ENCODE results near the gene CYTH1.

CYTH1 gene

DNA sequence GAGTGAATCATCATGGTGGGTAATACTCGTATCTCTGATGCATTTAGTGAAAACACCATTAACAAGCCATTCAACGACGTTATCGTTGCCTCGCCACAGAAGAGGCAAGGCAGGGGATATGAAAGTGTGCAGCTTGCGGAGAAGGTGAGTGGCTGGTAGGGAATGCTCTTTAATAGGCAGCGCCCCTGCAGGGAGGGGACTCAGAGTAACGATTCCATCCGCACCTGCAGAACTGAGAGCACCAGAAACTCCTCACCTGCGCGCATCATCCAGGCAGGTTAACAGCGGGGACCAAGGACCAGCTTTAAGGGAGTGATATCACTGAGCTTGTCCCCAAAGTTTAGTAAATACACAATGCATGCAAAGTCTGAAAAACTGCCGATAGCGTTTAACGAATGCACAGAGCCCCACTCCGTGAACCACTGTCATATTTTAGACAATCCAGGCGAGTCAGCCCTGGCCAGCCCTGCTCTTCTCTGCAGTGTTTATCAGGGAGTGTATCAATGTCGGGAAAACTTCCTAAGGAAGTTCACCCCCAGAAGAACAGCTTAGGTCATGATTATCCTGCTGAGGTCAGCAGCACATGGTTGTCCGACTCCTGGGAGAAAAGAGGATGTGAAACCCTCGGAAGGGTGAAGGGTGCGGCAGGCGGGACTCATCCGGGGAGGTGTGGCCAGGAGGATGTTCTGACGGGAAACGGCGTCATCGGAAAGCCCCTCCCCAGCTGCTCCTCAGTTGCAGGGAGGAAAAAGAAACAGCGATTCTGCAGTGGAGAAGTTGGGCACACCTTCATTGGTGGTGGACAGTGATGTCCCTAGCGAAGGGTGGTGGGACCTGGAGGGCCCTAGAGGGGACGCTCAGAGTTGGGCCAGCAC lies 136.4 kb downstream of the CYTH1 start:
- peak; percentile 87 for DNase-seq (ENCODE audit: low spot score)

DNA sequence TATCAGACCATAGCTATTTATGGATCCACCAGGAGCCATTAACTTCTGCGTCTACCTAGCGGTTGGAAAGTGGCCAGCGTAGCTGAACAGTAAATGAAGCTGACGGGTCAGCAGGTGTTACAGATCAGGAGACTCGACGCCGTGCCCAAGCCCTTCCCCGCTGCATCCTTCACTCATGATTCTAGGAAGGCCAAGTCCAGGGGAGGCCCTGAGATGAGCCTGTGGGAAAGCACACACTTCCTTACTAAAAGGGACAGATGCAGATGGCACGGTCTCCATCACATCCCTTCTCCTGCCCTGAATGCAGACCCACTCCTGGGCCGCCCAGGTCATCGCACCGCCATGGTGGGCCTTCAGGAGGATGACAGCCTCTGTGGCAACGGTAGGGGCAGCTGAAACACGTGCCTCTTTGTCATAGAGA lies 137.1 kb downstream of the CYTH1 start:
- no peak for DNase-seq (ENCODE audit: low spot score)

DNA sequence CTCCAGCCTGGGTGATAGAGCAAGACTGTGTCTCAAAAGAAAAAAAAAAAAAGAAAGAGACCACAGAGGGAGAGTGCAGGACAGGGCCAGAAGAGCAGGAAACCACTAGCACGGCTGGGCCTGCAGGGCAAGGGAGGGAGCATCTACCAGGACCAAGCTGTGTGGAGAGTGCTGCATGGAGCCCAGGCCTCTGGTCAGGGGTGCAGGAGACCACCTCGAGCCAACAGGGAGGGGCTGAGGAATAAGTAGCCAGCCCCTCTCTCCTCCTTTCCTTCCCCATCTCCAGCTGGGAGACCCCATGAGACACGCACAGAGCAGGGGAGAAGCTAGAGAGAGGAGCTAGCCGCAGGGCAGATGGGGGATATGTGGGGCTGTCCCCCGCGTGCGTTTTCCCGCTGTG lies 137.8 kb downstream of the CYTH1 start:
- no peak for DNase-seq (ENCODE audit: low spot score)

GRCh38 chr17:78643326-78643725 lies 138.7 kb downstream of the CYTH1 start:
- no peak for DNase-seq (ENCODE audit: low spot score)

DNA sequence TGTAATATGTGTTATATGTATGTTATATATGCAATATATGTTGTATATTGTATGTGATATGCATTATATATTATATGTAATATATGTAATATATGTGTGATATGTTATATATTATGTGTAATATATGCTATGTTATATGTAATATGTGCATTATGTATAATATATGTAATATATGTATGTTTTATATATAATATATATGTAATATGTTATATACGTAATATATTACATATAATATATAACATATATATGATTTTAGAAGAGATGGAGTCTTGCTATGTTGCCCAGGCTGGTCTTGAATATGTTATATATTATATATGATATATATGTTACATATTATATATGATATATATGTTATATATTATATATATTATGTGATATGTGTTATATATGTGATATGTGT lies 139.4 kb downstream of the CYTH1 start:
- no peak for DNase-seq (ENCODE audit: low spot score)

GRCh38 chr17:78641666-78642065 lies 140.4 kb downstream of the CYTH1 start:
- DNase-seq (ENCODE audit: low spot score), result no peak

- DNase-seq (ENCODE audit: low spot score), result no peak
These were observed 140.8 kb downstream of the CYTH1 start for GRCh38 chr17:78641243-78641642.

- DNase-seq (ENCODE audit: low spot score), result no peak
These were observed 141.4 kb downstream of the CYTH1 start for GRCh38 chr17:78640700-78641099.

DNA sequence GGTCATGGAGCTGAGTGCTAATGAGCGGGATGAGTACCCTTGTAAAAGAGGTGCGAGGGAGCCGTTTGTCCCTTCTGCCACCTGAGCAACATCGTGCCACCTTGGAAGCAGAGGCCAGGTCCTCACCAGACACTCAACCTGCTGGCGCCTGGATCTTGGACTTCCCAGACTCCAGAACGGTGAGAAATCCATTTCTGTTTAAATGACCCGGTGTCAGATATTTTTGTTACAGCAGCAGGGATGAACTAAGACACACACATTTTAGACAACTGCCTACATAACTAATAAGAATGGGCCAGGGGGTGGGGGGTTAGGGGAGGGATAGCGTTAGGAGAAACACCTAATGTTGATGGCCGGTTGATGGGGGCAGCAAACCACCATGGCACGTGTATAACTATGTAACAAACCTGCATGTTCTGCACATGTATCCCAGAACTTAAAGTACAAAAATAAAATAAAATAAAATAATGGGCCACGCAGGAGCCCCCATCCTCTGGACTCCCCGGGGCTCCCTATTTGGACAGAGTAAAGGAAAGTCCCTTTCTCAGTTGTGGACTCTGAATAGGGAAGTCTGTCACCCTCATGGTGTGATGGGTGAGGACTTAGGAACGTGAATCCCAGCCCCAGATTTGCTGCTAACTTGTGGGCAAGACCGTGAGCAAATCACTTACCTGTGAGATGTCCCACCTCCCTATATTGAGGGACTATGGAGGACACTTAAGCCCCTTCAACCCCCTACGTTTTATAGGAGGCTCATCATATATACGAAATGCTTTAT lies 144.2 kb downstream of the CYTH1 start:
- no peak for DNase-seq (ENCODE audit: low spot score)

GRCh38 chr17:78637146-78637545 lies 144.9 kb downstream of the CYTH1 start:
- no peak for DNase-seq (ENCODE audit: low spot score)

- DNase-seq (ENCODE audit: low spot score), result no peak
These were observed 147.9 kb downstream of the CYTH1 start for GRCh38 chr17:78634154-78634553.

- no peak for DNase-seq (ENCODE audit: low spot score)
These were observed 152.6 kb downstream of the CYTH1 start for GRCh38 chr17:78629436-78629995.

- DNase-seq (ENCODE audit: low spot score), result no peak
These were observed 153.3 kb downstream of the CYTH1 start for GRCh38 chr17:78628547-78629435.

DNA sequence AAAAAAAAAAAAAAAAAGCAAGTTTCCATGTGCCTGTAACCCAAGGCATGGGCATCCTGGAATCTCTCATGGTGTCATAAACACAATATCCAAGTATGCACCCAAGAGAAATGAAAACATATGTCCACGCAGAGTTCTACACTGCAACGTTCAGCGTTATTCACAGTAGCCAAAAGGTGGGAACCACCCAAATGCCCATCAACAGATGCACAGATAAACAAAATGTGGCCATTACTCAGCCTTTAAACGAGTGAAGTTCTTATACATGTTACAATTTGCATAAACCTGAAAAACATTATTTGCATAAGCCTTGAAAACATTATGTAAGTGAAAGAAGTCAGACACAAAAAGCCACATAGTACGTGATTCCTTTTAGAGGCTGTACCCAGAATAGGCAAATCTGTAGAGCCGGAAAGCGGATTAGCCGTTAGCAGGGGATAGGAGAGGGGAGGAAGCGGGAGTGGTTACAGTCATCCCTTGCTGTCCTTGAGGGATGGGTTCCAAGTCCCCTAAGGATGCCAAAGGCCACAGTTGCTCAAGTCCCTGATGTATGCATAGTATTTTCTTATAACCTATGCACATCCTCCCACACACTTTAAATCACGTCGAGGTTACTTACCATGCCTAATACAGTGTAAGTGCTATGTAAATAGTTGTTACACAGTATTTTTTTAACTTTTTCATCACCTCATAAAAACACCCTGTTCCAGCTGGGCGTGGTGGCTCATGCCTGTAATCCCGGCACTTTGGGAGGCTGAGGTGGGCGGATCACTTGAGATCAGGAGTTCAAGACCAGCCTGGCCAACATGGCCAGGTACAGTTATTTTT lies 157.5 kb downstream of the CYTH1 start:
- DNase-seq (ENCODE audit: low spot score), result no peak
